Measurements from ENCODE around the gene PALM3.

DNA sequence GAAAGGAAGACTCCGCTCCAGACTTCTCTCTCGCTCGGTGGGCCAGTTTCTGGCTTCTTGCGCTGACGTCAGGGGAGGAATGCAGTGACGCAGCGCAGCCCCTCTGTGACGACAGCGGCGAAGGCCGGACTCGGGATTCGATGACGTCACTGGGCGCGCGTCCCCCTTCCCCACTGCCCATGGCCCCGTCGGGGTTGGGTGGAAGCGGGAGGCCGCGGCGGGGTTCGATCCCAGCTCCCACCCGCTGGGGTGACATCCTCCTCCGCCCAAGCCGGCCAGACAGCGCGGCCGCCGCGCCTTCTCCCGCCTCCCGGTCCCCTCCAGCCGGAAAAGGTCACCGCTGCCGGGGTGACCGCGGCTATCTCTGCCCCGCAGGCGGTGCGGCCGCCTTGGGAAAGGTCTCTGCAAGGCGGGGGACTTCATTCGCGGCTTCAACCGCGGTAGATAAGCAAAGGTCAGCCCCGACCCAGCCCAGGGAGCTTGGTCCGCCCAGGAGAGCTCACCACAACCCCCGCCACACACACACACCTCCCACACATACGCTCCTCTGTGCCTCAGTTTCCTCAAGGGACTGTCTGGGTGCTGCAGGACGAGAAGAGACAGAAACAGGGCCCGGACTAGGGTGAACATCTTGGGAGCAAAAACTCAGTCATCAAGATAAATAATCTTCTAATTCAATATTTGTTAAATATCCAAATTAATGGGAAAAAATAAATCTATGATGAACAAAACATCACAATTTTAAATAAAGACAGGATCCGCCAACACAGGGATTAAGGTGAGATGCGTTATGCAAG is 54.9 kb downstream of the PALM3 start:
- TF ChIP-seq, protein P1, sequence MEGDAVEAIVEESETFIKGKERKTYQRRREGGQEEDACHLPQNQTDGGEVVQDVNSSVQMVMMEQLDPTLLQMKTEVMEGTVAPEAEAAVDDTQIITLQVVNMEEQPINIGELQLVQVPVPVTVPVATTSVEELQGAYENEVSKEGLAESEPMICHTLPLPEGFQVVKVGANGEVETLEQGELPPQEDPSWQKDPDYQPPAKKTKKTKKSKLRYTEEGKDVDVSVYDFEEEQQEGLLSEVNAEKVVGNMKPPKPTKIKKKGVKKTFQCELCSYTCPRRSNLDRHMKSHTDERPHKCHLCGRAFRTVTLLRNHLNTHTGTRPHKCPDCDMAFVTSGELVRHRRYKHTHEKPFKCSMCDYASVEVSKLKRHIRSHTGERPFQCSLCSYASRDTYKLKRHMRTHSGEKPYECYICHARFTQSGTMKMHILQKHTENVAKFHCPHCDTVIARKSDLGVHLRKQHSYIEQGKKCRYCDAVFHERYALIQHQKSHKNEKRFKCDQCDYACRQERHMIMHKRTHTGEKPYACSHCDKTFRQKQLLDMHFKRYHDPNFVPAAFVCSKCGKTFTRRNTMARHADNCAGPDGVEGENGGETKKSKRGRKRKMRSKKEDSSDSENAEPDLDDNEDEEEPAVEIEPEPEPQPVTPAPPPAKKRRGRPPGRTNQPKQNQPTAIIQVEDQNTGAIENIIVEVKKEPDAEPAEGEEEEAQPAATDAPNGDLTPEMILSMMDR (conservative IDR thresholded peaks at IDR 0.05 in 1 of 2, IDR thresholded peaks at IDR 0.05 in 1 of 2; ENCODE audit: low read depth in 1 of 2, low read length in 2 of 2), result no peak
- no peak for TF ChIP-seq EZH2 (IDR thresholded peaks at IDR 0.05; ENCODE audit: low read length, missing control alignments)
